GM19099 (cell line): ENCODE results near the gene RCE1.

Source experiments
- POLR2A ChIP-seq: IDR thresholded peaks from 3 replicates; pipeline ENCODE4 v1.6.1; 2011; ENCODE audit warnings: low read depth; ENCODE audit not compliant: insufficient read length; ENCODE audit errors: extremely low read depth

The RCE1 gene

DNA sequence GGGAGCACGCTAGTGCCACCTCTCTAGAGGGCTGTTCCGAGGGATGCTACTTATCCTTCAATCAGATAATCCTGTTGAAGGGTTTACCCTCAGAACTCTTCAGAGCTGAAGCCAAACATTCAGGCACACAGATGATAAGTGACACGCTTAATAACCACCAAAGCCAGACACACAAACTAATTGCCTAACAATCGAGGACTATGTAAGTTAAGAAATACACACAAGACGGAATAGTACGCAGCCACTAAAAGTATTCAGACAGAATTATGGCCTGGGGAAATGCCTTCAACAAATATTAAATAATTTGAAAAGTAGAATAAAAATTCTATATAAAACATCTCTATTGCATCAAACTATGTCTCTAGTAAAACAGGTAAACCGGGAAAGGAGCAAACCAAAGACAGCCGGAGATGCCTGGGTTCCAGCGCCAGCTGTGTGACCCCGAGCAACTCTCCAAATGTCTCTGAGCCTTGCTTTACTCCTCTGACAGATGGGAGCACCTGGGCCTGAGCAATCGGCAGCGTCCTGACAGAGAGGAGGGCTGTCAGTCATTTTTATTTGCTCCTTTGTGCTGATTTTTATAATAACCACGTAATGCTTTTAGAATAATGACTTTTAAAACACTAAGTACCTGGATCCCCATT lies 25.0 kb downstream of the RCE1 start:
- TF ChIP-seq POLR2A = no peak

DNA sequence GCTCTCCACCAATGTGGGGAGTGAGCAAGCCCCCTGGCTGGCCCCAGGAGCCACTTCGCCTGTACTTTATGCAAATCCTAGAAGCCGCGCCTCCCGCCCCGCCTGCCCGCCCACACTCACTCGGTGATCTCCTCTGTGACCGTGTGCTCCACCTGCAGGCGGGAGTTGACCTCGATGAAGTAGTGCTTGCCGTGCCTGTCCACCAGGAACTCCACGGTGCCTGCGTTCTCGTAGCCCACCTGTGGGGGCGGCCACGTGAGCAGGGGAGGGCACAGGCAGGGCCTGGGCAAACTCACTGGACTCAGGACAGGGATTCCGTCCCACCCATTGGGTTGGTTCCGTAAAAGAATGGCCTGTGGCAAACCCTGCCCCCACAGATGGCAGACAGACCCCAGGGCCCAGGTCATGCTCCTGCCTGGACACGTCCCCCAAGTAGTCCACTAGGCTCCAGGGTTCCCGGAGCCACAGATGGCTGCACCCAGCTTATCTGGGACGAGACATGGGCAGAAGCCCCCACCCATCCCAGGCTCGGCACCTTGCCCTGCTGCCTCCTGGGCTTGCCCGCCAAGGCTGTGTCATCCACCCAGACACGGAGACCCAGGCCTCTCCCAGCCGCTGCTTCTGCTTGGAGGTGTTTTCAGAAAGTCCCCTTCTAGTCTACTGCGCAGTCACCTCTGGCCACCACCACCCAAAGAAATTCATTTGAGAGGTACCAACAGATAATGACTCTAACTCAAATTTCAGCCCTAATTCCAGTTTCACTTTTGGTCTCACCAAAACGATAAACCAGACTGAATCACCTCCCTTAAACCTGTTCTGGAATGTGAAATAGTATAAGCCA lies 25.7 kb downstream of the RCE1 start:
- no peak for TF ChIP-seq POLR2A

DNA sequence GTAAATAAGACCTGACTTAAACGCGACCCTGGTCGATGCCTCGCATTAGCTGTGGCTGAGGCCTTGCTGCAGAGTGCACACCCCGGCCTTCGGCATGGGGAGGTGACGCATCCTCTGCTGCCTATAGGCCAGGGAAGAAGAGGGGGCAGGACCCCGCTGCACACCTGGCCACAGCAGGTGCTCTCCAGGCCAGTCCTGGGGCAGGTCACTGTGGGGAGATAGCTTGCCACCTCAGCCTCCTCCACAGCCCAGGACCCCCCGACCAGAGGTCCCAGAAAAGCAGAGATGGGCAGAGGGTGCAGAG lies 26.3 kb downstream of the RCE1 start:
- no peak for TF ChIP-seq POLR2A

DNA sequence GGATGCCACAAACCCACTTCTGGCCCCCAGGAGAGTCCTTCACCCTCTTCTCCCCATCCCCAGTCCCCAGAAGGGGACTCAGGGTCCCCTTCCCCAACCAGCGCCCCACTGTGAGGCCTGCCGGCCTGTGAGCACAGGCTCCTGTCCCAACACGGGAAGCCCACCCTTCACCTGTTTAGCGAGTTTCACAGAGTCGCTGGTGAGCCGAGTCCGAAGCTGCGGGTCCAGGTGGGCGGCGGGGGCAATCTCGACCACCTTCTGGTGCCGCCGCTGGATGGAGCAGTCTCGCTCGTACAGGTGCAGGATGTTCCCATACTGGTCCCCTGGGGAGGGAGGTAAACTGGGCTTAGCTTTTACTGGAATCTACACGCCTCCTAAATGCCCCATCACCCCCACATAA lies 26.9 kb downstream of the RCE1 start:
- no peak for TF ChIP-seq POLR2A

DNA sequence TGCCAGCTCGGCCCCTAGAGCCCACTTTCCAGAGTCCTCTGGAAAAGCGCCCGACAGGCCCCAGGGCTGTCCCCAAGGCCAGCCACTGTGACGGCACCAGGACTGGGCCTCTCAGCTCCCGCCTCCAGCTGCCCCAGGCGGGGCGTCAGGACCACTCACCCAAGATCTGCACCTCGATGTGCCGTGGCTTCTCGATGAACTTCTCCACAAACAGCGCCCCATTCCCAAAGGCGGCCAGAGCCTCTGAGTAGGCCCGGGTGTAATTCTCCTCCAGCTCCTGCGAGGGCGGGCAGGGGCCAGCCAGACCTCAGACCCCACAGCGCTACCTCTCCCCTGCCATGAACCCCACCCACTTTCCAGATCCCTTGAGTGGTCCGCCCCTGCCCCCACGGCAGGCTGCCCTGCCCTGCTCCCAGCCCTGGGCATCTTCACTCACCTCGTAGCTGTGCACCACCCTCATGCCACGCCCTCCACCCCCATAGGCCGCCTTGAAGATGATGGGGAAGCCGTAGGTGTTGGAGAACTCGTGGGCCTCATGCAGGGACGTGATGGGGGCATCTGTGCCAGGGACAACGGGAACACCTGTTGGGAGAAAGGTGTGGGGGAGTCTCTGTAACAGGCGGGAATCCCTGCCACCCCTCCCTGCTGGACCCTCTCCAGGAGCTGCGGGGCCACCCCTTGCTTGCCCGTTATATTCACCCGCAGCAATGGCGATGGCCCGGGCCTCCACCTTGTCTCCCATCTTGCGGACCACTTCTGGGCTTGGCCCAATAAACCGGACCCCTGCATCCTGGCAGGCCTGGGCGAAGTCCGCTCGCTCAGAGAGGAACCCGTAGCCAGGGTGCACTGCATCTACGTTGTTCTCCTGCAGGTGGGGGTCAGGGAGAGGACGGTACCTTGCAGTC lies 27.6 kb downstream of the RCE1 start:
- TF ChIP-seq POLR2A = no peak

DNA sequence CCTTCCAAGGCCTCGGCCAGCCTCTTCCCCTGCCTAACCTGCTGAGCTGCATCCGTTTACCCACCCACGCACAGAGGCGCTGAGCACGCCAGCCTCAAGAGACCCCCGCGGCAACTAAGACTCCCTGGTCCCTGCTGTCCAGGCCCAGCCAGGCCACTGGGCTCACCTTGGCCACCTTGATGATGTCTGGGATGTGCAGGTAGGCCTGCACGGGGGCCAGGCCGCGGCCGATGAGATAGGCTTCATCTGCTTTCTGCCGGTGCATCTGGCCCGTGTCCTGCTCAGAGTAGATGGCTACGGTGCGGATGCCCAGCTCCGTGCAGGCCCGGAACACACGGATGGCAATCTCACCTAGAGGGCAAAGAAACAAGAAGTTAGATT lies 28.3 kb downstream of the RCE1 start:
- TF ChIP-seq POLR2A = no peak

DNA sequence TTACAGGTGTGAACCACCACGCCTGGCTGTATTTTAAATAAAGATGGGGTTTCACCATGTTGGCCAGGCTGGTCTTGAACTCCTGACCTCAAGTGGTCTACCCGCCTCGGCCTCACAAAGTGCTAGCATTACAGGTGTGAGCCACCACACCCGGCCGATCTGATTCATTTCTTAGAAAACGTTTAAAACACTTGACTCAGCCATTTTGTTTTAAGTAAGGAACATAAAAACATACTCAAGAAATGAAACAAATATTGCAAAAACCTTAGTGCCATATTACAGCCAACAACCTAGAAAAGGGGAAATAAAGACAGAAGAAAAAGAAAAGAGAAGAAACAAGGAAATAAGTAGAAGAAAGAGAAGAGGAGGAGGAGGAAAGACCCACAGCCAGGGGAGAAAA lies 31.0 kb downstream of the RCE1 start:
- TF ChIP-seq POLR2A = no peak

DNA sequence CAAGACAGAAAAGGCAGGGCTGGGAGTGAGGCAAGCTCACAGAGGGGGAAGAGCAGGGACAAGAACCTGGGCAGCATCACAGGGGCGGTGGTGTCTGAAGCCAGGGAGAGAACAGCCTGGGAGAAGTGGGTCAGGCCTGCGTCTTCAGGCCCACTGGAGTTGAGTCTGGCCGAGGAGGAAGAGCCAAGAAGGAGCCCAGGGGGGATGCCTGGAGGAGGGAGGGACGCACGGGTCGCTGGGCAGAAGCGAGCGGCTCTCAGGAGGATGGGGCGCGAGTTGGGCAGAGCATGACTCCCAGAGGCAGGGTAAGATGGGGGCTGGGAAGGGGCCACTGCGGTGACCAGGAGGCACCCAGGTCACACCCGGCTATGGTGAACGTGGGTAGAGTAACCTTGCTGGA lies 32.1 kb downstream of the RCE1 start:
- no peak for TF ChIP-seq POLR2A

DNA sequence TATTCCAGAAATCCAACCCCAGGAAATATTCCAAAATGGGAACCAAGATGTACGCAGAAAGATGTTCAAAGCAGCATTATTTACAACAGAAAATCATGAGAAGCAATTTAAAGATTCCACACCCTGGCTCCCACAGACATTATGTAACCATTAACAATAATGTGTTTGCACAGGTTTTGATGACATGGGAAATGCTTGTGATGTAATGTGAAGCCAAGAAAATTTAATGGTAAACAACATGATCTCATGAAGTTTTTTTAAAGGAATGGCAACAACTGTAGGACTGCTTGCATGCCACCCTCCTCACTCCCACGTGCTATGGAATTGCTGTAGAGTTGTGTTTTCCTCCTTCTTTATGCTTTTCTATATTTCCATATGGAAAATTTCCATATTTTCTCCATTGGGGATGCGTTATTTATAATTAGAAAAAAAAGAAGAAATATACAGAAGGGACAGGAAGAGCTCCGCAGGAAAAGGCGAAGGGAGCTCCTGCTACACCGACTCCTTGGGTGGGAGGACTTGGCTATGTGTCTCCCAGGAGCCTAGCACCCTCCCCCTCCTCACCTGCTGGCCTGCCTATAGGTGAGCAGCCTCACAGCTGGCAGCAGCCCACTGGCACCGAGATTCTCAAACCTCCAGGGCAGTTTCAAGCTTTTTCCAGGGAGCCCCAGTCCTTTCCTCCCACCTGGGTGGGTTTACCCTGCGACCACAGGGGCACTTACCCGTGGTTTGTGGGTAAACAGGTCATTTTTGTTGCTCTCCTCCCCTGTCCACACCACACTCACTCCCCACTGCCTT lies 34.5 kb downstream of the RCE1 start:
- TF ChIP-seq POLR2A = no peak

DNA sequence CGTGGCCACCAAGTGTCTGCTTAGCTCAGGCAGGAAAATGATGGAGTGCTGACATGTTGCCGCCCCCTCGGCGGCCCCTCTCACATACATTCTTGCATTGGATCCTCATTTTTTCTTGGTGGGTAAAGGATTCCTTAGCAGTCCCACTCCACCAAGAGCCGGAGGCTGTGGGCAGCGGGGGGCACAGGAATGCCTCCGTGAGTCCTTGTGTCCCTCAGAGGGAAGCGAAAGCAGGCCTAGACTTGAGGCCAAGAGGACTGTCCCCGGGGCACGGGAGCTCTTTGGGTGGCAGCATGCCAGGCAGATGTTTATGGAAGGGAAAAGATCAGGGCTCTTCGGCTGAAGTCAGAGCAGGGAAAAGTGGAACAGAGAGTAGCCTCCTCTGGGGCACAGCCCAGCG lies 35.2 kb downstream of the RCE1 start:
- TF ChIP-seq POLR2A = no peak

DNA sequence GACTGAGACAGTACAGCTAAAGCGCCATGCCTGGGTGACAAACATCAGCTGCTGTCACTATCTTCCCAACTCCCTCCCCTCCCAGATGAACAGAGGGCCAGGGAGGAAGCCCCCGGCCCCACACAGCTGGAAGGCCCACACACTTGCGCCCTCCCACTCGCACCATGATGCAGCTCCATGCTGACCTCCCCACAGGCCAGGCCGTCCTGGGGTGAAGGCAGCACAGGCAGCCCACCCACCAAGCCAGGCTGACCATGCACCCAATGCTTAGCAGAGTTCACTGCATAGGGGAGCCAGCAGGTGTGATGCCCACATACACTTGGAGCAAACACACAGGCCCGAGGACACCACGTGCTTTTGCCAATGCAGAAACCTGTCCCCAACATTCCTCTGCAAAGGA lies 35.8 kb downstream of the RCE1 start:
- no peak for TF ChIP-seq POLR2A

DNA sequence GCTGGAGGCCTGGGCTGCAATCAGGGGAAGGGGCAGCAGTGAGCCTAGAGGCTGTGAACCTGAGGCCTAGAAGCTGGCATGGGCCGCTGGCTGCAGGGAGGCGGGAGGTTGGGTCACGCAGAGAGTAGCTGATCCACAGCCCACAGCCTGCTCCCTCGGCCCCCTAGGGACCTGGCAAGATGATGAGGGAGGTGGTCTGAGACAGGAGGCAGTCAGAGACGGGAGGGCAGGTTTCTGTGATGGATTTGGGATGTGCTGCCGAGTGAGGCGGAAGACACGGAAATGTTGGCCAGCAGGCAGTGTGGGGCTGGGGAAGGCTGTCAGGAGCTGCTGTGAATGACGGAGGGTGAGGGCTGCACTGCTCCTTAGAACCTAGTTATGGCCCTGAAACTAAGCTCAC lies 36.3 kb downstream of the RCE1 start:
- TF ChIP-seq POLR2A = no peak

DNA sequence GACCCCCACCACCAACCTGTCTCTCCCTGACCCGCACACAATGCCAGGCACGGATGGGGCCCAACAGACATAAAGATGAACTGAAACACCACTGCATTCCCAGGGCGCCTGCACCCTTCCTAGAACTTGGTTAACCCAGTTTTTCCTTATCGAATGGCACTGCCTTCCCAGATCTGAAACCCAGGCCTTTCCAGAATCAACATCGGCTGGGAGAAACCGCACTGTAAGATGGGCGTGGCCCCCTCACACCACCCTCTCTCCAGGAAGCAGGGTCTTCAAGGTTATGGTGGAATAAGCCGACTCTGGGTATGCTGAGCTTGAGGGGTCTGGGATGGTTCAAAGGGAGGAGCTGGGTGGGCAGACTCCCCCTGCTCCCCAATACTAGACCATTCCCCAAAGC lies 36.8 kb downstream of the RCE1 start:
- no peak for TF ChIP-seq POLR2A

DNA sequence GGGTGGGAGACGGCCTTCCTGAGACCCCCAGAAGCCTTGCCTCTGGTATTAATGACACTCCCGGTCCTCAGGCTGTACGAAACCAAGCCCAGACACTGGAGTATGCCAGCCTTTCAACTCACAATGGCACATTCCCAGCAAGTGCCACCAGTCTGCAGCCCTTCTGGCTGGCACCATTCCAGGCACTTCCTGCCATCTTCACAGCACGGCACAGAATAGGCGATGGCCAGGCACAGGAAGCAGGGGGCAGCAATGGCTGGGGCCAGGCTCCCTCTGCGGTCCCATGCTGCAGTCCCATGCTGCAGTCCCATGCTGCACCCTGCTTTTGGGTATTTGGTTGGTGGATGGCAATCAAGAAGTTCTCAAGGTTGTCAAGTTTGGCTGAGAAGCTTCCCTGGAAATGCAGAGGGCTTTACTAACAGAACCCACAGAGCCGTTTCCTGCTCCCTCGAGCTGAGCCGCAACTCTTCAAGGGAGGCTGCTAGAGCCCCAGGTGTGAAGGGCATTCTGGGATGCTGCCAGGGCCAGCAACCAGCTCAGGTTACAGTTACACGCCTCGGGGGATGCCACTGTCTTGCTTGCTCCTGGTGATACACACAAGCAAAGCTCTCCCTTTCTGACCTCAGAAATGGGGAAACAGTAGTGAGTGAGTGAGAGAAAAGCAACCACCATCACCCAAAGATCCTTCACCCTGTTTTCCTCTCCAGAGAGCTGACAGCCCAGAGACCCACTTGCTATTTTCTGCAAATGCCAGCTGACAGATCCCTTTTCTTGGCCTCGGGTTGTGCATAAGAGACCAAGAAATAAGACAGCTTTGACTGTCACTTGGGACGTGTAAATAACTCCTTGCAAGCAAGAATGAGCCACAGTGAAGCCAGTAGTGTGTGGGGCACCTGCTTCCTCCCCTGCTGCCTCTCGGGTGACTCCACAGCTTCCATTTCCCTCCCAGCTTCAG lies 37.5 kb downstream of the RCE1 start:
- TF ChIP-seq POLR2A = no peak
